ENCODE data around the gene RPP30. TPM values are rescaled to one million over a fixed set of nuclear protein-coding genes. Genes with fewer than 3 reads are reported as not detected.
A peak's percentile ranks its signal among the peaks of the same experiment; 100 is the strongest.

Gene RPP30
- total and polyA plus RNA-seq, 2 of the 13 experiments (the other 11 are each of a cell fraction or from before 2014, with no cell fraction given) = 27.1 to 65.0 TPM

DNA sequence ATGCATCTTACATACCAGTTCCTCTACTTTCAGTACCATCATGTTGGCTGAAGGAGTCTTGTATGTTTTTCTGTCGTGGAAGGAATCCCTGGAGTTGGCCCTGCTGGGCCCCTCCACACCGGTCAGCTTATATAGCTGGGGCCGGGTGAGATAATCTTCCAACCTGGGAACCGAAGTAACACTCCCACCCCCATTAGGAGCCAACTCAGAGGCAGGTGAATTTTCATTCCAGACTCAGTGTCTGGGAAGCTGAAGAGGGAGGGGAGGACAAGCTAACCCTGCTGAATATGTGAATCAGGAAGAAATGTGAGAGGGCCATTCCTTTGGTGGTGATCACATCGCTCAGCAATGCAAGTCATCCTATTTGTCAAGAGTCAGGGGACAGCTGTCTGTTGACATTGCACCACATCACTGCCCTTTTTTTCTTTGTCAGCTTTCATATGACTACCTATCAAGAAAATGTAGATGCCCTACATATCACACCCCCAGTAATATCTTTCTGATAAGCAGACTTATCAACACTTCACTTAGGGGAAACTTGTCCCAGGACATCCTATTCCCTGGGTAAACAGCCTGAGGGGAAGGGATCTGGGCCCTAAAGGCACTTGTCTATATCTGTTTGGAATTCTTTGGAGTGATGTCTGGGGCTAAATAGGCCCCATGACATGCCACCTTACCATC, 49.4 kb downstream of the RPP30 start, which contains the start of gene ANKRD1:
Gene ANKRD1, minus strand, starts transcription at position 102 of the 681 bp plus-strand sequence. Its CDS starts 60 bp downstream, at position 42.
- Histone ChIP-seq H3K4me1 (ENCODE audit: insufficient read depth, low read length) (peaks cover 50% of the 10 kb centered on the region), H3K4me3 (replicated peaks in 1 of 3; ENCODE audit: insufficient read depth in 1 of 3, low read depth in 2 of 3, low read length in 3 of 3) (peak within 1 kb of the TSS; percentile 49 to 69 (median 52)), H3K27me3 (ENCODE audit: control insufficient read depth in 1 of 2, insufficient read depth in 2 of 2, low read length in 2 of 2) (no peaks in the 10 kb centered on the region), H3K9ac (ENCODE audit: insufficient read depth, low read depth, low read length) (peak within 1 kb of the TSS; percentile 70), H3K27ac (ENCODE audit: extremely low read length, insufficient read depth, low read length) (peak within 1 kb of the TSS; percentile 70), H3K36me3 (replicated peaks in 1 of 2; ENCODE audit: control insufficient read depth in 1 of 2, insufficient read depth in 2 of 2, low read length in 2 of 2) (peaks cover 0 to under 1% of the 10 kb centered on the region in 2 experiments; a peak in 3 of 5 replicates), H2AFZ (ENCODE audit: low read length) (no peak within 1 kb of the TSS), H3K4me2 (ENCODE audit: low read depth, low read length) (peak within 1 kb of the TSS; percentile 70), H3K9me3 (ENCODE audit: low read length) (no peaks in the 10 kb centered on the region), H4K20me1 (ENCODE audit: insufficient read depth, low read length) (no peaks in the 10 kb centered on the region), H3K79me2 (ENCODE audit: insufficient read depth, low read length) (no peaks in the 10 kb centered on the region)
- no TSS peak for BruUV-seq (replicated peaks)
- in situ Hi-C loops (cut with HindIII; ENCODE audit: extremely low pct_ligation_motif_present, low pct_unique_long_range_greater_than_20kb) (no loop called here), intact Hi-C loops (cut with micrococcal nuclease; ENCODE audit: unreplicated experiment) (loop anchor here (1.0 to 5.0 kb wide), 3 partner anchors 10 to 301 kb away; partner anchors contain the start of gene PCGF5)
- FAIRE-seq (peak; percentile 98), ATAC-seq (peak; percentile 99), DNase-seq (ENCODE audit: low spot score) (peak; percentile 99)
- CTCF ChIA-PET (ENCODE audit: low intra/inter-chr PET ratio, low total read pairs) = no interaction called here
- 0% methylated on average over 5 of the region's 5 CpGs for WGBS (ENCODE audit: low lambda C conversion rate)
- POLR2A ChIA-PET = interaction anchor here (0.8 to 3.3 kb wide), 5 partner anchors 9 to 299 kb away, joined by 3 to 41 read pairs (median 4); partner anchors contain the start of gene PCGF5
- TF ChIP-seq NR2F1 (CRISPR knock-in tag; IDR thresholded peaks at IDR 0.05) = peak in 1 of 2 experiments; percentile 49; a peak in 2 of 4 replicates
- no peak; the same call in 1 of the 2 replicates for TF ChIP-seq ESRRA (CRISPR knock-in tag; IDR thresholded peaks at IDR 0.05; ENCODE audit: low read depth)
- no peak for TF ChIP-seq TBP (CRISPR knock-in tag; IDR thresholded peaks at IDR 0.05)
- TF ChIP-seq KLF11 (CRISPR knock-in tag; IDR thresholded peaks at IDR 0.05) = no peak
- TF ChIP-seq RXRA (CRISPR knock-in tag; IDR thresholded peaks at IDR 0.05) = peak; percentile 36; the same call in 1 of the 2 replicates
- peak; percentile 78 for TF ChIP-seq RCOR2 (CRISPR knock-in tag; IDR thresholded peaks at IDR 0.05)
- TF ChIP-seq, protein P1, sequence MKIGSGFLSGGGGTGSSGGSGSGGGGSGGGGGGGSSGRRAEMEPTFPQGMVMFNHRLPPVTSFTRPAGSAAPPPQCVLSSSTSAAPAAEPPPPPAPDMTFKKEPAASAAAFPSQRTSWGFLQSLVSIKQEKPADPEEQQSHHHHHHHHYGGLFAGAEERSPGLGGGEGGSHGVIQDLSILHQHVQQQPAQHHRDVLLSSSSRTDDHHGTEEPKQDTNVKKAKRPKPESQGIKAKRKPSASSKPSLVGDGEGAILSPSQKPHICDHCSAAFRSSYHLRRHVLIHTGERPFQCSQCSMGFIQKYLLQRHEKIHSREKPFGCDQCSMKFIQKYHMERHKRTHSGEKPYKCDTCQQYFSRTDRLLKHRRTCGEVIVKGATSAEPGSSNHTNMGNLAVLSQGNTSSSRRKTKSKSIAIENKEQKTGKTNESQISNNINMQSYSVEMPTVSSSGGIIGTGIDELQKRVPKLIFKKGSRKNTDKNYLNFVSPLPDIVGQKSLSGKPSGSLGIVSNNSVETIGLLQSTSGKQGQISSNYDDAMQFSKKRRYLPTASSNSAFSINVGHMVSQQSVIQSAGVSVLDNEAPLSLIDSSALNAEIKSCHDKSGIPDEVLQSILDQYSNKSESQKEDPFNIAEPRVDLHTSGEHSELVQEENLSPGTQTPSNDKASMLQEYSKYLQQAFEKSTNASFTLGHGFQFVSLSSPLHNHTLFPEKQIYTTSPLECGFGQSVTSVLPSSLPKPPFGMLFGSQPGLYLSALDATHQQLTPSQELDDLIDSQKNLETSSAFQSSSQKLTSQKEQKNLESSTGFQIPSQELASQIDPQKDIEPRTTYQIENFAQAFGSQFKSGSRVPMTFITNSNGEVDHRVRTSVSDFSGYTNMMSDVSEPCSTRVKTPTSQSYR (CRISPR knock-in tag; IDR thresholded peaks at IDR 0.05; ENCODE audit: borderline replicate concordance) = peak; percentile 55; the same call in 1 of the 2 replicates
- TF ChIP-seq NONO (IDR thresholded peaks at IDR 0.05) = no peak
- TF ChIP-seq NONO (CRISPR knock-in tag; conservative IDR thresholded peaks at IDR 0.05) = no peak
- peak; percentile 93 for TF ChIP-seq SAP130 (CRISPR knock-in tag; IDR thresholded peaks at IDR 0.05; ENCODE audit: low read depth)
- TF ChIP-seq, protein P2, sequence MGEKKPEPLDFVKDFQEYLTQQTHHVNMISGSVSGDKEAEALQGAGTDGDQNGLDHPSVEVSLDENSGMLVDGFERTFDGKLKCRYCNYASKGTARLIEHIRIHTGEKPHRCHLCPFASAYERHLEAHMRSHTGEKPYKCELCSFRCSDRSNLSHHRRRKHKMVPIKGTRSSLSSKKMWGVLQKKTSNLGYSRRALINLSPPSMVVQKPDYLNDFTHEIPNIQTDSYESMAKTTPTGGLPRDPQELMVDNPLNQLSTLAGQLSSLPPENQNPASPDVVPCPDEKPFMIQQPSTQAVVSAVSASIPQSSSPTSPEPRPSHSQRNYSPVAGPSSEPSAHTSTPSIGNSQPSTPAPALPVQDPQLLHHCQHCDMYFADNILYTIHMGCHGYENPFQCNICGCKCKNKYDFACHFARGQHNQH (CRISPR knock-in tag; IDR thresholded peaks at IDR 0.05) = peak; percentile 74
- TF ChIP-seq SATB2 (CRISPR knock-in tag; IDR thresholded peaks at IDR 0.05) = no peak
- no peak for TF ChIP-seq SUZ12 (IDR thresholded peaks at IDR 0.05; ENCODE audit: low read depth, low read length)
- peak; percentile 93 for TF ChIP-seq NFE2L2 (IDR thresholded peaks at IDR 0.05; ENCODE audit: low read length)
- peak; percentile 88 for TF ChIP-seq RARA (CRISPR knock-in tag; IDR thresholded peaks at IDR 0.05)
- peak in 1 of 2 experiments; percentile 42; a peak in 1 of 4 replicates for TF ChIP-seq KLF16 (CRISPR knock-in tag; IDR thresholded peaks at IDR 0.05)
- peak; percentile 49; the same call in 1 of the 2 replicates for TF ChIP-seq ZNF761 (CRISPR knock-in tag; conservative IDR thresholded peaks at IDR 0.05)
- TF ChIP-seq, protein P3, sequence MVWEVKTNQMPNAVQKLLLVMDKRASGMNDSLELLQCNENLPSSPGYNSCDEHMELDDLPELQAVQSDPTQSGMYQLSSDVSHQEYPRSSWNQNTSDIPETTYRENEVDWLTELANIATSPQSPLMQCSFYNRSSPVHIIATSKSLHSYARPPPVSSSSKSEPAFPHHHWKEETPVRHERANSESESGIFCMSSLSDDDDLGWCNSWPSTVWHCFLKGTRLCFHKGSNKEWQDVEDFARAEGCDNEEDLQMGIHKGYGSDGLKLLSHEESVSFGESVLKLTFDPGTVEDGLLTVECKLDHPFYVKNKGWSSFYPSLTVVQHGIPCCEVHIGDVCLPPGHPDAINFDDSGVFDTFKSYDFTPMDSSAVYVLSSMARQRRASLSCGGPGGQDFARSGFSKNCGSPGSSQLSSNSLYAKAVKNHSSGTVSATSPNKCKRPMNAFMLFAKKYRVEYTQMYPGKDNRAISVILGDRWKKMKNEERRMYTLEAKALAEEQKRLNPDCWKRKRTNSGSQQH (CRISPR knock-in tag; IDR thresholded peaks at IDR 0.05; ENCODE audit: low read depth) = peak; percentile 83; the same call in 1 of the 2 replicates
- TF ChIP-seq ZNF530 (CRISPR knock-in tag; IDR thresholded peaks at IDR 0.05; ENCODE audit: low read depth) = no peak

Data from HepG2 (cell line).